Right lobe of liver (tissue), 4 donors: ENCODE data around the gene KCNE2.

Experiments
- POLR2A ChIP-seq: fragments of 450-650 bp; IDR thresholded peaks from one replicate; pipeline ENCODE4 v1.6.1; 2017; ENCODE audit warnings: antibody characterized with exemption, mild to moderate bottlenecking
- TF ChIP-seq, protein P1 (sequence below), 4 donors: fragments of 200-600 bp in 3 of 4; fragments of 450-650 bp in 1 of 4; IDR thresholded peaks; one replicate each; pipeline versions ENCODE4 v1.5.1 to v1.8.0; 2016 to 2022; ENCODE audit warnings: antibody characterized with exemption in 4 of 4, mild to moderate bottlenecking in 2 of 4
- donor health status: DM: no; HTN: no; CAD: no.
- donor health status: DM: no; HTN: no; CAD: no.
- donor health status: DM: no; HTN: yes; CAD: no.

DNA sequence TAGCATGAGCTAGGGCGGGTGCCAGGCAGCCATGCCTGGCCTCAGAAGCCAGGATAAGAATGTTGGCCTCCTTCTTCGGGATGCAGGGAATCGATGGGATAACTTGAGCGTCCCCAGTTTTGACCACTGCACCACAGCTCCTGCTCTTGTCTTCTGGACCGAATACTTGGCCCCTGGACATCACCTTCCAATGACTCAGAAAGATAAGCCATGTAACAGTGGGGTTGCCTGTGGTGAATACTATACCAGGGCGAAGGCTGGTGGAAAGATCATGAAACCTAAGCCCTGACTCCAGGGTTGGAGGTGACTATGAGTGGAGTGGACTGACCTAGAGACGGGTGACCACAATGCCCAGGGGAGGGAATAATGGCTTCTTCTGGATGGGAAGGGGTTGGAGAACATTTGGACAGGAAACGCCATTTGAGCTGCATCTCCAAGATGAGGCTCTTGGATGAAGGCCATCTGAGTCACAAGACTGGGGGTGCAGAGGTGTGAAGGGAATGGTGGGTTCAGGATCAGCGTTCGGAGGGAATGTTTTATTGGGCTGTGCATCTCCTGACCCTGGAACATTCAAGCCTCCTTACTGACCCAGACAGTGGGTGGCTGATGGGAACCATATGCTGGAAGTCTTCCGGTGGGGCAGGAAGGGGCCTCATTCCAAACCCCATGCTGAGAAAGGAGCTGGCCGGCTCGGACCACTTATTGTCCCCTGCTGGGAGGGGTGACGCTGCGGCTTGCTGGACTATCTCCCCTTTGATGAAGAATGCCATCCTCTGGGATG, 18.5 kb upstream of the KCNE2 start:
- TF ChIP-seq POLR2A, result no peak
- TF ChIP-seq, protein P1, sequence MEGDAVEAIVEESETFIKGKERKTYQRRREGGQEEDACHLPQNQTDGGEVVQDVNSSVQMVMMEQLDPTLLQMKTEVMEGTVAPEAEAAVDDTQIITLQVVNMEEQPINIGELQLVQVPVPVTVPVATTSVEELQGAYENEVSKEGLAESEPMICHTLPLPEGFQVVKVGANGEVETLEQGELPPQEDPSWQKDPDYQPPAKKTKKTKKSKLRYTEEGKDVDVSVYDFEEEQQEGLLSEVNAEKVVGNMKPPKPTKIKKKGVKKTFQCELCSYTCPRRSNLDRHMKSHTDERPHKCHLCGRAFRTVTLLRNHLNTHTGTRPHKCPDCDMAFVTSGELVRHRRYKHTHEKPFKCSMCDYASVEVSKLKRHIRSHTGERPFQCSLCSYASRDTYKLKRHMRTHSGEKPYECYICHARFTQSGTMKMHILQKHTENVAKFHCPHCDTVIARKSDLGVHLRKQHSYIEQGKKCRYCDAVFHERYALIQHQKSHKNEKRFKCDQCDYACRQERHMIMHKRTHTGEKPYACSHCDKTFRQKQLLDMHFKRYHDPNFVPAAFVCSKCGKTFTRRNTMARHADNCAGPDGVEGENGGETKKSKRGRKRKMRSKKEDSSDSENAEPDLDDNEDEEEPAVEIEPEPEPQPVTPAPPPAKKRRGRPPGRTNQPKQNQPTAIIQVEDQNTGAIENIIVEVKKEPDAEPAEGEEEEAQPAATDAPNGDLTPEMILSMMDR (IDR thresholded peaks at IDR 0.05), result no peak
